Mesothelial cell of epicardium (in vitro differentiated cells): ENCODE data around the gene TRIB2. TPM values are rescaled to one million over a fixed set of nuclear protein-coding genes. Genes with fewer than 3 reads are reported as not detected.
A peak's percentile ranks its signal among the peaks of the same experiment; 100 is the strongest.

Experiments used
- DNase-seq, 2 experiments: peaks; one replicate each; pipeline ENCODE4 v3.0.0; 2021; ENCODE audit warnings: low spot score in 2 of 2; ENCODE audit not compliant: unreplicated experiment in 2 of 2
- H3K27ac Mint-ChIP-seq: 2 replicates; pipeline ENCODE4 v1.8.0; 2021; ENCODE audit warnings: mixed read lengths
- H3K27me3 Mint-ChIP-seq: 2 replicates; pipeline ENCODE4 v1.8.0; 2021; ENCODE audit warnings: low read depth, mixed read lengths
- H3K36me3 Mint-ChIP-seq: 2 replicates; pipeline ENCODE4 v1.8.0; 2021; ENCODE audit warnings: mixed read lengths
- H3K4me1 Mint-ChIP-seq: 2 replicates; pipeline ENCODE4 v1.8.0; 2021; ENCODE audit warnings: mixed read lengths
- H3K4me3 Mint-ChIP-seq: 2 replicates; pipeline ENCODE4 v1.8.0; 2021; ENCODE audit warnings: mild to moderate bottlenecking, moderate library complexity, mixed read lengths
- H3K9me3 Mint-ChIP-seq: 2 replicates; pipeline ENCODE4 v1.8.0; 2021; ENCODE audit warnings: mixed read lengths
- microRNA-seq: library from miRNA; unstranded; fragments of <30 nt; microRNA quantifications from one replicate; pipeline ENCODE4 v1.2.0, GENCODE V29; 2021; ENCODE audit warnings: inconsistent platforms, mixed read lengths
- total RNA-seq: library from RNA; stranded (reverse); gene quantifications from 3 replicates; pipeline ENCODE4 v1.2.1, GENCODE V29; 2021
- TF ChIP-seq, protein P1 (sequence below): fragments of 200-600 bp; sonication (generic); IDR thresholded peaks from one replicate; pipeline ENCODE4 v1.5.0; 2021; ENCODE audit warnings: antibody characterized with exemption; ENCODE audit not compliant: unreplicated experiment

TRIB2 gene
- total RNA-seq, 1 donor from 2014 or later, result 25.4 TPM

DNA sequence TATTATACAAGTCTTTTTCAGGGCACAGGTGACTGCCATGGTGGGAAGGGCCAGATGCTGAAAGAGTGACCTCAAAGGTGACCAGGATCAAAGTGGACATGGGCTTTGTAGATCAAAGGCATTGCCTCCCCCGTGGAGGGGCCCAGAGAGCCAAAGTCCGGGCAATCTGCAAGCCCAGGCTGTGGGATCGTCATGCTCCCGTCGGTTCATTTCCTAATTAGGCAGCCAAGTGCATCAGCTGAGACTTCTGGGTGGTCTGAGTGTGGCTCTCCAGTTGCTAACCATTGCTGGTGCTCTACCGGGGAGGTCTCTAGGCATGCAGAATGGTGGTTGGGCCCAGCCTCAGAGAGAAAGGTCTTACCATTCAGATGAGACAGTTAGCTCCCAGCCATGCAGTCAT, 61.6 kb downstream of the TRIB2 start:
- TF ChIP-seq, protein P1, sequence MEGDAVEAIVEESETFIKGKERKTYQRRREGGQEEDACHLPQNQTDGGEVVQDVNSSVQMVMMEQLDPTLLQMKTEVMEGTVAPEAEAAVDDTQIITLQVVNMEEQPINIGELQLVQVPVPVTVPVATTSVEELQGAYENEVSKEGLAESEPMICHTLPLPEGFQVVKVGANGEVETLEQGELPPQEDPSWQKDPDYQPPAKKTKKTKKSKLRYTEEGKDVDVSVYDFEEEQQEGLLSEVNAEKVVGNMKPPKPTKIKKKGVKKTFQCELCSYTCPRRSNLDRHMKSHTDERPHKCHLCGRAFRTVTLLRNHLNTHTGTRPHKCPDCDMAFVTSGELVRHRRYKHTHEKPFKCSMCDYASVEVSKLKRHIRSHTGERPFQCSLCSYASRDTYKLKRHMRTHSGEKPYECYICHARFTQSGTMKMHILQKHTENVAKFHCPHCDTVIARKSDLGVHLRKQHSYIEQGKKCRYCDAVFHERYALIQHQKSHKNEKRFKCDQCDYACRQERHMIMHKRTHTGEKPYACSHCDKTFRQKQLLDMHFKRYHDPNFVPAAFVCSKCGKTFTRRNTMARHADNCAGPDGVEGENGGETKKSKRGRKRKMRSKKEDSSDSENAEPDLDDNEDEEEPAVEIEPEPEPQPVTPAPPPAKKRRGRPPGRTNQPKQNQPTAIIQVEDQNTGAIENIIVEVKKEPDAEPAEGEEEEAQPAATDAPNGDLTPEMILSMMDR, result no peak
- H3K9me3 Mint-ChIP-seq, result no peaks in the 10 kb centered on the region
- peaks cover 12% of the 10 kb centered on the region for H3K4me1 Mint-ChIP-seq
- H3K27me3 Mint-ChIP-seq, result peaks cover 4% of the 10 kb centered on the region
- no peak overlapping the region for H3K4me3 Mint-ChIP-seq
- DNase-seq, result no peak
- H3K36me3 Mint-ChIP-seq, result no peaks in the 10 kb centered on the region
- no peak overlapping the region for H3K27ac Mint-ChIP-seq

DNA sequence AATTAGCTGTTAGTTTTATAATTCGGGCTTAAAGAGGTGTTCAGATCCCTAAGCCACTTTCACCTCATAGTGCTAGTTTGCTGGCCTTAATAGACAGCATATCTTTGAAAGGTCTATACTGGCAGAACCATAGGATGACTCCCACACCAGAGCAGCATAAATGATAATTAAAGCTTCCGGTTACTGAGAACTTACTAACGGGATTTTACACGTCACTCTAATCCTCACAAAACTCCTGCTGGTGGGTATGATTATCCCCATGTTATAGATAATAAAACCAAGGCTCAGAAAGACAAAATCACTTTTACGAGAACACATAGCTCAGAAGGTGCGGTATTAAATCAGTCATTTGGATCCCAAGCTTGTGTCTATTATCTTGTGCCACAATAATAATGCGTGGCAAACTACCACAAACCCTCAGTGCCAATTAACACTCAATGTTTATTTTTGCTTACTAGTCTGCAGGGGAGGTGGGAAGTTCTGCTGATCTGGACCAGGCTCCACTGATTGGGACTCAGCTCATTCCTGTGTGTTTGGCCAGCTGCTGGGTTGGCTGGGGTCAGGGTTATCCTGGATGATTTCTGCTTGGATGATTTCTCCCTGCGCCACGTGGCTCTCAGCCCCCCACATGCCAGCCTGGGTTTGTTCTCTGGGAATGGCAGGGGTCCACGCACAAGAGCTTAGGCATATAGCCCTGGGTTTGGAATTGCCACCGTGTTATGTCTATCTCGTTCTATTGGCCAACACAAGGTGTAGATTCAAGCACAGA, 62.3 kb downstream of the TRIB2 start:
- peaks cover 4% of the 10 kb centered on the region for H3K27me3 Mint-ChIP-seq
- no peaks in the 10 kb centered on the region for H3K9me3 Mint-ChIP-seq
- H3K36me3 Mint-ChIP-seq, result no peaks in the 10 kb centered on the region
- no peak for DNase-seq
- H3K4me1 Mint-ChIP-seq, result peaks cover 5% of the 10 kb centered on the region
- no peak overlapping the region for H3K4me3 Mint-ChIP-seq
- H3K27ac Mint-ChIP-seq, result no peak overlapping the region
- TF ChIP-seq, protein P1, result no peak

DNA sequence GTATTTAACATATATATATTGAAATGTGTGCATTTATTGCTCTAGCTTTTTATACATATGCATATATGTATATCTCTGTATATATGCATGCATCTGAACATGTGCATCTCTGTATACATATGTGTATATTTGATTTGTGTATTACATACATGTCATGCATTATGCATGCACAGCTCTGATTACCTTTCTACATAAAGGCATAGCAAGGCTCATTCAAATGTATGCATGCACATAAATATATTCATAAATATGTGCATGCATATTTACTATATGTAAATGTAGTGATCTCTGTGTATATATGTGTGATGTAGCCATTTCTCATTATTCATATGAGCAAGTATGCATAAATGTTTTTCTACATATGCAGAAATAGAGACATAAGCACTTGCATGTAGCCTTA, 64.6 kb downstream of the TRIB2 start:
- Mint-ChIP-seq H3K36me3 (no peaks in the 10 kb centered on the region), H3K4me3 (no peak overlapping the region), H3K27me3 (peaks cover 2% of the 10 kb centered on the region), H3K9me3 (no peaks in the 10 kb centered on the region), H3K27ac (no peak overlapping the region), H3K4me1 (no peaks in the 10 kb centered on the region)
- TF ChIP-seq, protein P1, result no peak
- no peak for DNase-seq

DNA sequence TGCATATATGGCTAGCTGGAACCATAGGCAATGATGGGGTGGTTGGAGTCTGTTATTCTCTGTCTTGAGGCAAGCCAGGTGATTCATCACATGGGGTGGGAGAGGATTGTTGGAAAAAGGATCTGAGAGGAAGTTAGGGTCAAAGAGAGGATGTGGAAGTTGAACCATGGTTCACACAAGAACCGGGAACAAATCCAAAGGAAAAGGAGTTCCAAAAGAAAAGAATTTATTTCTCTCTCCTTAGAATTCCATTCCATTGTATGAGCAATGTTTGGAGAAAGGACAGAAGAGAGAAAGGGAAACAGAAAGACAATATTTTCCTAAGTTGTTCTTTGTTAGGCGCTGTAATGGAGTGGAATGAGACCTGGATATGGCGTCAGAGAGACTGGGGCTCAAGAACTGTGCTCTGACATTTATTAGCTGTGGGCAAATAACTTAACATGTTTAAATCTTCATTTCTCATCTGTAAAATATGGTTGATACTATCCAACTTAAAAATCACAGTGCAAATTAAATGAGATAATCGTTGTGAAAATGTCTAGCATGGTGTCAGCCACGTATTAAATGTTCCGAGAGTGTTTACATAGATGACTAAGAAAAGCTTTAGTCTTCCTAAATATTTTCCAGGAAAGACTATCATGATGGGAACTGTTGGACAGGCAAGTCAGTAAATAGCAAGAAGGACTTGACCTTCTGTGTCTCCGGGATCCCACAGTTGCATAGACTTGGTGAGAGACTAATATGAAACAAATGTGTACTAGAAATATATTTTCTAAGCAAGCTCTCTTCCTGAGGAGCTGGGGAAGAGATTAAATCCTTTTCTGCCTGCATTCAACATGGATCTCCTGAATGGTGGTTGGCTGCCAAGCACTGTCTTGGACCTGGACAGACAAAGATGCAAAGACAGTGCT, 71.4 kb downstream of the TRIB2 start:
- no peaks in the 10 kb centered on the region for H3K36me3 Mint-ChIP-seq
- no peaks in the 10 kb centered on the region for H3K4me1 Mint-ChIP-seq
- DNase-seq, result no peak
- H3K9me3 Mint-ChIP-seq, result peaks cover 6% of the 10 kb centered on the region
- H3K4me3 Mint-ChIP-seq, result no peak overlapping the region
- peak overlapping the region; percentile 17 for H3K27ac Mint-ChIP-seq
- H3K27me3 Mint-ChIP-seq, result no peaks in the 10 kb centered on the region
- TF ChIP-seq, protein P1, result no peak

DNA sequence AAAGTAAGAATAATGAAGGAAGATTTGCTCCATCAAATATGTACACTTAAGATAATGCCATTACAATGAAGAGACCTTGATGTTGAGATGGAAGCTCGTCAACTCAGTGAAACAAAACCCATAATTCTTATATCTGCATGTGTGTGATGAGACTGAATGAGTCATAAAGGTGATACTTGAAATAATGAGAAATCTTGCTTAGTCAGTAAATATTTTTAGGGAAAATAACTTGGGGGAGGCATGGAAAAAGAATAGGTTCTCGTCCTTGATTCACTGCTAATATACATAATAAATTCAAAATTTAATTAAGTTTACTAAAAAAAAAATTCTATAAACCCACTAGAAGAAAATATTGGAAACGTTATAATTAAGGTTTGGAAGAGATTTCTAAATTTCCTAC, 75.2 kb downstream of the TRIB2 start:
- no peak for DNase-seq
- TF ChIP-seq, protein P1, result no peak
- Mint-ChIP-seq H3K27ac (no peak overlapping the region), H3K4me1 (peaks cover 9% of the 10 kb centered on the region), H3K9me3 (peaks cover 6% of the 10 kb centered on the region), H3K36me3 (no peaks in the 10 kb centered on the region), H3K4me3 (no peak overlapping the region), H3K27me3 (no peaks in the 10 kb centered on the region)

Small RNAs within 50 kb of the gene (microRNA-seq; reads per million reads assigned to microRNA genes)
- gene MIR3125, result not detected
